GM23338 (cell line): ENCODE data around the gene ZNF552. TPM values are rescaled to one million over a fixed set of nuclear protein-coding genes. Genes with fewer than 3 reads are reported as not detected.

ENCODE experiments used
- ATAC-seq: fragments of 200-7000 bp; cut with Tn5 transposase; 3 replicates; pipeline ENCODE4 v1.9.1; 2020
- DNase-seq: peaks from one replicate; pipeline ENCODE4 v3.0.0-alpha.2; 2015; ENCODE audit warnings: low spot score
- H2AFZ ChIP-seq: fragments of 200-600 bp; sonication (generic); 2 replicates; pipeline ENCODE4 v1.8.0; 2016; ENCODE audit warnings: antibody characterized with exemption, mild to moderate bottlenecking, moderate library complexity
- H3F3A ChIP-seq: fragments of 200-600 bp; sonication (generic); replicated peaks from 2 replicates; pipeline ENCODE4 v1.8.0; 2017; ENCODE audit warnings: antibody characterized with exemption, mixed run types, low read depth
- H3K27ac ChIP-seq: fragments of 200-600 bp; sonication (generic); 2 replicates; pipeline ENCODE4 v1.6.1; 2016; ENCODE audit warnings: low read depth
- H3K27me3 ChIP-seq: fragments of 200-600 bp; sonication (generic); 2 replicates; pipeline ENCODE4 v1.8.0; 2016; ENCODE audit warnings: mild to moderate bottlenecking, mixed run types, moderate library complexity; ENCODE audit not compliant: insufficient read depth
- H3K36me3 ChIP-seq: fragments of 200-600 bp; sonication (generic); 2 replicates; pipeline ENCODE4 v1.8.0; 2016; ENCODE audit warnings: mild to moderate bottlenecking; ENCODE audit not compliant: insufficient read depth
- H3K4me1 ChIP-seq: fragments of 200-600 bp; sonication (generic); 2 replicates; pipeline ENCODE4 v1.8.0; 2016; ENCODE audit warnings: mild to moderate bottlenecking, moderate library complexity; ENCODE audit not compliant: insufficient read depth
- H3K4me2 ChIP-seq: fragments of 200-600 bp; sonication (generic); 2 replicates; pipeline ENCODE4 v1.7.1; 2017; ENCODE audit warnings: mixed run types
- H3K4me3 ChIP-seq: fragments of 200-600 bp; sonication (generic); 2 replicates; pipeline ENCODE4 v1.6.1; 2016; ENCODE audit warnings: mixed run types
- H3K79me2 ChIP-seq: fragments of 200-600 bp; sonication (generic); replicated peaks from 2 replicates; pipeline ENCODE4 v1.8.0; 2017; ENCODE audit warnings: mild to moderate bottlenecking; ENCODE audit not compliant: insufficient read depth
- H3K9me2 ChIP-seq: fragments of 200-600 bp; sonication (generic); 2 replicates; pipeline ENCODE4 v1.8.0; 2017; ENCODE audit not compliant: insufficient read depth
- H4K20me1 ChIP-seq: fragments of 200-600 bp; sonication (generic); replicated peaks from 2 replicates; pipeline ENCODE4 v1.8.0; 2017; ENCODE audit warnings: mild to moderate bottlenecking; ENCODE audit not compliant: insufficient read depth
- H3K27ac Mint-ChIP-seq: 2 replicates; pipeline ENCODE4 v1.8.0; 2020; ENCODE audit warnings: inconsistent platforms, mild to moderate bottlenecking, moderate library complexity, mixed read lengths
- H3K27me3 Mint-ChIP-seq: 3 replicates; pipeline ENCODE4 v1.8.0; 2022; ENCODE audit warnings: low read depth, mild to moderate bottlenecking, moderate library complexity, mixed read lengths, inconsistent platforms; ENCODE audit not compliant: insufficient read depth, poor library complexity
- H3K36me3 Mint-ChIP-seq: 3 replicates; pipeline ENCODE4 v1.8.0; 2021; ENCODE audit warnings: low read depth, mild to moderate bottlenecking, inconsistent platforms, moderate library complexity, mixed read lengths
- H3K4me1 Mint-ChIP-seq: 3 replicates; pipeline ENCODE4 v1.8.0; 2020; ENCODE audit warnings: mild to moderate bottlenecking, inconsistent platforms, mixed read lengths
- H3K4me3 Mint-ChIP-seq: 3 replicates; pipeline ENCODE4 v1.8.0; 2021; ENCODE audit warnings: moderate library complexity, mild to moderate bottlenecking, inconsistent platforms, mixed read lengths
- H3K9me3 Mint-ChIP-seq: 3 replicates; pipeline ENCODE4 v1.8.0; 2020; ENCODE audit warnings: moderate library complexity, mild to moderate bottlenecking, inconsistent platforms, mixed read lengths
- NANOG ChIP-seq: IDR thresholded peaks from 2 replicates; pipeline ENCODE4 v1.6.1; 2016; ENCODE audit warnings: antibody characterized with exemption, borderline replicate concordance
- POLR2AphosphoS5 ChIP-seq: IDR thresholded peaks from 2 replicates; pipeline ENCODE4 v1.6.1; 2016; ENCODE audit warnings: antibody characterized with exemption, low read depth
- polyA plus RNA-seq: library from polyadenylated mRNA; unstranded; fragments of >200 nt; fragmentation: Nextera tagmentation; extraction: Ambion mirVana; gene quantifications from 2 replicates; pipeline ENCODE4 v1.2.1, GENCODE V29; 2016
- total RNA-seq: library from RNA; depleted of rRNA; stranded (reverse); fragments of >200 nt; shearing (Covaris generic); gene quantifications from 2 replicates; pipeline ENCODE4 v1.2.3, GENCODE V29; 2014
- TF ChIP-seq, protein P1 (sequence below): fragments of 250-450 bp; sonication (Bioruptor Pico); IDR thresholded peaks from 2 replicates; pipeline ENCODE4 v1.5.0; 2020; ENCODE audit warnings: mild to moderate bottlenecking, moderate library complexity

ZNF552 gene
- total and polyA plus RNA-seq, 2 experiments from 2014 or later: 11.7 to 15.7 TPM

DNA sequence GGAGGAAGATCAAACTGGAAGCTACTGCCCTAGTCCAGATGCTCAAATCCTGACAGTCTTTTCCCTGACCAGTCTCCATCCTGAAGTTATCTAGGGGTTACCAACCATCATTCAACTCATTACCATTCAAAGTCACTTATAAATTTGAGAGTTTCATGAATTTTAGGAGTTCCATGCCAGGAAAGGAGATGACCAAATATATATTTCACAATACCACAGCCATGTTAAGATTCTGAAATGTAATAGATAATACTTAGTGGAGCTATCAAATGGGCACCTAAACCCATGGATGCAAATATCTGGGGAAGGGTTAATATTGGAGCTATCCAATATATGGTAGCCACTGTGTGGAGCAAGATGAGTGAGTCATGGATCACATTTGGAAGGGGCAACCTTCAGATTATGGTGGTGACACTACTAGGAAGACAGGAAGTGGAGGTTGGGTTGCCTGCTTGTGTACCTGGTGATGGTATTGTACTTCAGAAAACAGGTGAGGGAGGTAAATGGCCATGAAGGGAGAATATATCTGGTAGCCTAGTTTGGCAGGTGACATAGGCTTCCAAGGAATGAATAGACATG, 26.5 kb downstream of the ZNF552 start:
- no peak overlapping the region for H3K27ac Mint-ChIP-seq
- H3K36me3 Mint-ChIP-seq: peaks cover 22% of the 10 kb centered on the region
- Histone ChIP-seq H2AFZ (no peak overlapping the region), H3K9me2 (no peaks in the 10 kb centered on the region), H4K20me1 (no peaks in the 10 kb centered on the region; the same call in 1 of the 2 replicates), H3K4me3 (no peak overlapping the region), H3K27me3 (no peaks in the 10 kb centered on the region), H3K27ac (0 out of 2 replicates have a peak overlapping the region, but pooled peaks have one; percentile 9), H3K79me2 (peaks cover 2% of the 10 kb centered on the region), H3K36me3 (no peaks in the 10 kb centered on the region), H3K4me2 (no peak overlapping the region), H3K4me1 (no peaks in the 10 kb centered on the region), H3F3A (0 out of 2 replicates have a peak, but pooled peaks cover 5% of the 10 kb centered on the region)
- H3K27me3 Mint-ChIP-seq: peaks cover 9% of the 10 kb centered on the region
- TF ChIP-seq, protein P1, sequence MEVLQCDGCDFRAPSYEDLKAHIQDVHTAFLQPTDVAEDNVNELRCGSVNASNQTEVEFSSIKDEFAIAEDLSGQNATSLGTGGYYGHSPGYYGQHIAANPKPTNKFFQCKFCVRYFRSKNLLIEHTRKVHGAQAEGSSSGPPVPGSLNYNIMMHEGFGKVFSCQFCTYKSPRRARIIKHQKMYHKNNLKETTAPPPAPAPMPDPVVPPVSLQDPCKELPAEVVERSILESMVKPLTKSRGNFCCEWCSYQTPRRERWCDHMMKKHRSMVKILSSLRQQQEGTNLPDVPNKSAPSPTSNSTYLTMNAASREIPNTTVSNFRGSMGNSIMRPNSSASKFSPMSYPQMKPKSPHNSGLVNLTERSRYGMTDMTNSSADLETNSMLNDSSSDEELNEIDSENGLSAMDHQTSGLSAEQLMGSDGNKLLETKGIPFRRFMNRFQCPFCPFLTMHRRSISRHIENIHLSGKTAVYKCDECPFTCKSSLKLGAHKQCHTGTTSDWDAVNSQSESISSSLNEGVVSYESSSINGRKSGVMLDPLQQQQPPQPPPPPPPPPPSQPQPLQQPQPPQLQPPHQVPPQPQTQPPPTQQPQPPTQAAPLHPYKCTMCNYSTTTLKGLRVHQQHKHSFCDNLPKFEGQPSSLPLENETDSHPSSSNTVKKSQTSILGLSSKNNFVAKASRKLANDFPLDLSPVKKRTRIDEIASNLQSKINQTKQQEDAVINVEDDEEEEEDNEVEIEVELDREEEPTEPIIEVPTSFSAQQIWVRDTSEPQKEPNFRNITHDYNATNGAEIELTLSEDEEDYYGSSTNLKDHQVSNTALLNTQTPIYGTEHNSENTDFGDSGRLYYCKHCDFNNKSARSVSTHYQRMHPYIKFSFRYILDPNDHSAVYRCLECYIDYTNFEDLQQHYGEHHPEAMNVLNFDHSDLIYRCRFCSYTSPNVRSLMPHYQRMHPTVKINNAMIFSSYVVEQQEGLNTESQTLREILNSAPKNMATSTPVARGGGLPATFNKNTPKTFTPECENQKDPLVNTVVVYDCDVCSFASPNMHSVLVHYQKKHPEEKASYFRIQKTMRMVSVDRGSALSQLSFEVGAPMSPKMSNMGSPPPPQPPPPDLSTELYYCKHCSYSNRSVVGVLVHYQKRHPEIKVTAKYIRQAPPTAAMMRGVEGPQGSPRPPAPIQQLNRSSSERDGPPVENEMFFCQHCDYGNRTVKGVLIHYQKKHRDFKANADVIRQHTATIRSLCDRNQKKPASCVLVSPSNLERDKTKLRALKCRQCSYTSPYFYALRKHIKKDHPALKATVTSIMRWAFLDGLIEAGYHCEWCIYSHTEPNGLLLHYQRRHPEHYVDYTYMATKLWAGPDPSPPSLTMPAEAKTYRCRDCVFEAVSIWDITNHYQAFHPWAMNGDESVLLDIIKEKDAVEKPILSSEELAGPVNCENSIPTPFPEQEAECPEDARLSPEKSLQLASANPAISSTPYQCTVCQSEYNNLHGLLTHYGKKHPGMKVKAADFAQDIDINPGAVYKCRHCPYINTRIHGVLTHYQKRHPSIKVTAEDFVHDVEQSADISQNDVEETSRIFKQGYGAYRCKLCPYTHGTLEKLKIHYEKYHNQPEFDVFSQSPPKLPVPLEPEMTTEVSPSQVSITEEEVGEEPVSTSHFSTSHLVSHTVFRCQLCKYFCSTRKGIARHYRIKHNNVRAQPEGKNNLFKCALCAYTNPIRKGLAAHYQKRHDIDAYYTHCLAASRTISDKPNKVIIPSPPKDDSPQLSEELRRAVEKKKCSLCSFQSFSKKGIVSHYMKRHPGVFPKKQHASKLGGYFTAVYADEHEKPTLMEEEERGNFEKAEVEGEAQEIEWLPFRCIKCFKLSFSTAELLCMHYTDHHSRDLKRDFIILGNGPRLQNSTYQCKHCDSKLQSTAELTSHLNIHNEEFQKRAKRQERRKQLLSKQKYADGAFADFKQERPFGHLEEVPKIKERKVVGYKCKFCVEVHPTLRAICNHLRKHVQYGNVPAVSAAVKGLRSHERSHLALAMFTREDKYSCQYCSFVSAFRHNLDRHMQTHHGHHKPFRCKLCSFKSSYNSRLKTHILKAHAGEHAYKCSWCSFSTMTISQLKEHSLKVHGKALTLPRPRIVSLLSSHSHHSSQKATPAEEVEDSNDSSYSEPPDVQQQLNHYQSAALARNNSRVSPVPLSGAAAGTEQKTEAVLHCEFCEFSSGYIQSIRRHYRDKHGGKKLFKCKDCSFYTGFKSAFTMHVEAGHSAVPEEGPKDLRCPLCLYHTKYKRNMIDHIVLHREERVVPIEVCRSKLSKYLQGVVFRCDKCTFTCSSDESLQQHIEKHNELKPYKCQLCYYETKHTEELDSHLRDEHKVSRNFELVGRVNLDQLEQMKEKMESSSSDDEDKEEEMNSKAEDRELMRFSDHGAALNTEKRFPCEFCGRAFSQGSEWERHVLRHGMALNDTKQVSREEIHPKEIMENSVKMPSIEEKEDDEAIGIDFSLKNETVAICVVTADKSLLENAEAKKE (CRISPR knock-in tag): no peak
- ATAC-seq: no peak
- no peak for DNase-seq
- H3K9me3 Mint-ChIP-seq: no peaks in the 10 kb centered on the region
- H3K4me3 Mint-ChIP-seq: no peak overlapping the region
- H3K4me1 Mint-ChIP-seq: peaks cover 11% of the 10 kb centered on the region

DNA sequence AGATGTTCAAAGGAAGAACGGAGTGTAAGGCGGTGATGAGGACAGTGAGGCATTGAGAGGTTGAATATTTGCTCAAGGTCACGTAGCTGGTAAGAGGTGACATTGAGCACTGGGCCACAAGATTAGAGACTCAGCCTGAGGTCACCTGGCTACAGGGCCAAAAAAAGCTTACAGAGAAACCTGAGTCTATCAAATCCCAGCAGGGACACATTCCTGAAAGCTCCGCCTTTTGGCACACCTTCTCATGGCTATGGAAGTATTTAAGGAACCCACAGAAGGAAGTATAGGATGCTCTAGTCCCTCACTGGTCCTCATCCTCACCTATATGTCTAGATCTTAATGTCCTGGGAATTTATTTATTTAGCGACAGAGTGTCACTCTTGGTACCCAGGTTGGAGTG, 27.8 kb downstream of the ZNF552 start:
- no peaks in the 10 kb centered on the region for H3K9me3 Mint-ChIP-seq
- H3K4me1 Mint-ChIP-seq: peaks cover 11% of the 10 kb centered on the region
- no peak overlapping the region; the same call in 2 of the 3 replicates for H3K4me3 Mint-ChIP-seq

More for the DNA sequence above, 27.8 kb downstream of the ZNF552 start:
- H3F3A ChIP-seq: 0 out of 2 replicates have a peak, but pooled peaks cover 5% of the 10 kb centered on the region
- Mint-ChIP-seq H3K27ac (no peak overlapping the region), H3K27me3 (peaks cover 9% of the 10 kb centered on the region), H3K36me3 (peaks cover 22% of the 10 kb centered on the region)
- H3K36me3 ChIP-seq: no peaks in the 10 kb centered on the region
- no peaks in the 10 kb centered on the region for H3K27me3 ChIP-seq
- TF ChIP-seq NANOG (no peak), POLR2AphosphoS5 (no peak)
- no peaks in the 10 kb centered on the region for H3K4me1 ChIP-seq
- no peaks in the 10 kb centered on the region for H3K9me2 ChIP-seq
- ATAC-seq (peak; percentile 70), DNase-seq (peak; percentile 48)
- no peak overlapping the region for H3K4me3 ChIP-seq
- H2AFZ ChIP-seq: no peak overlapping the region
- peak overlapping the region; percentile 78; the same call in 1 of the 2 replicates for H3K27ac ChIP-seq
- H4K20me1 ChIP-seq: no peaks in the 10 kb centered on the region; the same call in 1 of the 2 replicates
- no peak overlapping the region for H3K4me2 ChIP-seq
- peaks cover 5% of the 10 kb centered on the region for H3K79me2 ChIP-seq
